Right atrium auricular region (tissue), 2 donors: ENCODE results near the gene MUCL1. TPM values are rescaled to one million over a fixed set of nuclear protein-coding genes. Genes with fewer than 3 reads are reported as not detected.
"Not testable (repeated sequence)": the region's sequence is repeated elsewhere in the genome, so short reads cannot be mapped to it uniquely, and the experiment has no call there.

Source experiments
- DNase-seq: peaks from one replicate; pipeline ENCODE4 v3.0.0-alpha.2; 2019; ENCODE audit warnings: low spot score
- H3K27ac ChIP-seq, 2 donors: fragments of 200-600 bp; sonication (generic); 1 replicate in 1 of 2; 2 replicates in 1 of 2; pipeline ENCODE4 v1.5.1; 2016 to 2019
- H3K27me3 ChIP-seq, 2 donors: fragments of 200-600 bp; sonication (generic); one replicate each; pipeline versions ENCODE4 v1.5.1 to v1.6.0; 2017 to 2019
- H3K36me3 ChIP-seq: fragments of 200-600 bp; sonication (generic); one replicate; pipeline ENCODE4 v1.5.1; 2016
- H3K4me1 ChIP-seq, 2 donors: fragments of 200-600 bp; sonication (generic); one replicate each; pipeline versions ENCODE4 v1.5.1 to v1.6.0; 2017 to 2019
- H3K4me3 ChIP-seq, 2 donors: fragments of 200-600 bp; sonication (generic); 1 replicate in 1 of 2; 2 replicates in 1 of 2; pipeline ENCODE4 v1.5.1; 2017 to 2019; ENCODE audit warnings: mild to moderate bottlenecking in 1 of 2, moderate library complexity in 1 of 2
- H3K9me3 ChIP-seq, 2 donors: fragments of 200-600 bp; sonication (generic); one replicate each; pipeline ENCODE4 v1.5.1; 2019
- CTCF ChIP-seq, 2 donors: fragments of 200-600 bp; sonication (generic); IDR thresholded peaks; one replicate each; pipeline ENCODE4 v1.5.1; 2019; ENCODE audit warnings: antibody characterized with exemption in 2 of 2
- total RNA-seq, 2 donors: library from RNA; depleted of rRNA; stranded (reverse); fragments of >200 nt; gene quantifications; one replicate each; pipeline ENCODE4 v1.1.0, GENCODE V29; 2016

Gene MUCL1
- total RNA-seq, 2 donors from 2014 or later, result not detected

GRCh38 chr12:54879150-54879549 lies 24.8 kb downstream of the MUCL1 start:
- H3K36me3 ChIP-seq, result no peaks in the 10 kb centered on the region
- H3K27ac ChIP-seq, result no peak overlapping the region
- DNase-seq, result no peak
- no peaks in the 10 kb centered on the region for H3K27me3 ChIP-seq
- TF ChIP-seq CTCF (IDR thresholded peaks at IDR 0.05), result no peak
- no peak overlapping the region for H3K4me3 ChIP-seq
- no peaks in the 10 kb centered on the region for H3K9me3 ChIP-seq
- H3K4me1 ChIP-seq, result no peaks in the 10 kb centered on the region

- DNase-seq, result no peak
- H3K9me3 ChIP-seq, result no peaks in the 10 kb centered on the region
- H3K4me3 ChIP-seq, result no peak overlapping the region
- no peaks in the 10 kb centered on the region for H3K4me1 ChIP-seq
- no peaks in the 10 kb centered on the region for H3K36me3 ChIP-seq
- H3K27me3 ChIP-seq, result no peaks in the 10 kb centered on the region
- no peak for TF ChIP-seq CTCF (IDR thresholded peaks at IDR 0.05)
- H3K27ac ChIP-seq, result no peak overlapping the region
Observed at GRCh38 chr12:54879579-54879978, 25.3 kb downstream of the MUCL1 start.

GRCh38 chr12:54882079-54882478 lies 27.8 kb downstream of the MUCL1 start:
- Histone ChIP-seq H3K9me3 (no peaks in the 10 kb centered on the region), H3K4me3 (no peak overlapping the region), H3K27me3 (no peaks in the 10 kb centered on the region), H3K36me3 (no peaks in the 10 kb centered on the region), H3K4me1 (no peaks in the 10 kb centered on the region), H3K27ac (no peak overlapping the region)
- no peak for TF ChIP-seq CTCF (IDR thresholded peaks at IDR 0.05)
- no peak for DNase-seq

GRCh38 chr12:54882597-54882996 lies 28.3 kb downstream of the MUCL1 start:
- not testable (repeated sequence) for H3K36me3 ChIP-seq, DNase-seq, H3K4me3 ChIP-seq, H3K27me3 ChIP-seq, H3K27ac ChIP-seq, H3K4me1 ChIP-seq, H3K9me3 ChIP-seq

- not testable (repeated sequence) for H3K27me3 ChIP-seq, H3K4me3 ChIP-seq, H3K36me3 ChIP-seq, H3K9me3 ChIP-seq, DNase-seq, H3K4me1 ChIP-seq, H3K27ac ChIP-seq
Observed at GRCh38 chr12:54888428-54888827, 34.1 kb downstream of the MUCL1 start.

DNA sequence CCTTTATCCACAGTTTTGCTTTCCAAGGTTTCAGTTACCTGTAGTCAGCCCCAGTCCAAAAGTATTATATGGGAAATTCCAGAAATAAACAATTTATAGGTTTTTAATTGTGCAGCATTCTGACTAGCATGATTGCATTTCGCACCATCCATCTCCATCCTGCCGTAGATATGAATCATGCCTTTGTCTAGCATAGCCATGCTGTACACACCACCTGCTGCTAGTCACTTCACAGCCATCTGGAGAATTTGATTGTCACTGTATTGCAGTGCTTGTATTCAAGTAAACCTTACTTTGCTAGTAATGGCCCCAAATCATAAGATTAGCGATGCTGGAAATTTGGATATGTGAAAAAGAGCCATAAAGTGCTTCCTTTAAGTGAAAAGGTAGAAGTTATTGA lies 36.0 kb downstream of the MUCL1 start:
- Histone ChIP-seq H3K36me3 (no peaks in the 10 kb centered on the region), H3K27ac (no peak overlapping the region), H3K4me1 (no peaks in the 10 kb centered on the region), H3K9me3 (no peaks in the 10 kb centered on the region), H3K27me3 (no peaks in the 10 kb centered on the region), H3K4me3 (no peak overlapping the region)
- TF ChIP-seq CTCF (IDR thresholded peaks at IDR 0.05), result no peak
- DNase-seq, result no peak

GRCh38 chr12:54891717-54892478 lies 37.6 kb downstream of the MUCL1 start:
- H3K27me3 ChIP-seq, result no peaks in the 10 kb centered on the region
- no peak for DNase-seq
- no peaks in the 10 kb centered on the region for H3K4me1 ChIP-seq
- no peak overlapping the region for H3K4me3 ChIP-seq
- H3K36me3 ChIP-seq, result no peaks in the 10 kb centered on the region
- no peaks in the 10 kb centered on the region for H3K9me3 ChIP-seq
- H3K27ac ChIP-seq, result no peak overlapping the region
- TF ChIP-seq CTCF (IDR thresholded peaks at IDR 0.05), result no peak
